PC-3 (cell line): ENCODE results near the gene NPIPB4.
"Not testable (repeated sequence)": the region's sequence is repeated elsewhere in the genome, so short reads cannot be mapped to it uniquely, and the experiment has no call there.

Experiments
- EZH2 ChIP-seq: fragments of 300-600 bp; sonication (generic); IDR thresholded peaks from one replicate; pipeline ENCODE4 v1.6.1; 2017; ENCODE audit warnings: antibody characterized with exemption, mild to moderate bottlenecking, low read length; ENCODE audit not compliant: unreplicated experiment
- TF ChIP-seq, protein P1 (sequence below): fragments of 300-600 bp; sonication (generic); conservative IDR thresholded peaks from 2 replicates; pipeline ENCODE4 v1.5.1; 2017; ENCODE audit warnings: antibody characterized with exemption, low read depth, mild to moderate bottlenecking, low read length

DNA sequence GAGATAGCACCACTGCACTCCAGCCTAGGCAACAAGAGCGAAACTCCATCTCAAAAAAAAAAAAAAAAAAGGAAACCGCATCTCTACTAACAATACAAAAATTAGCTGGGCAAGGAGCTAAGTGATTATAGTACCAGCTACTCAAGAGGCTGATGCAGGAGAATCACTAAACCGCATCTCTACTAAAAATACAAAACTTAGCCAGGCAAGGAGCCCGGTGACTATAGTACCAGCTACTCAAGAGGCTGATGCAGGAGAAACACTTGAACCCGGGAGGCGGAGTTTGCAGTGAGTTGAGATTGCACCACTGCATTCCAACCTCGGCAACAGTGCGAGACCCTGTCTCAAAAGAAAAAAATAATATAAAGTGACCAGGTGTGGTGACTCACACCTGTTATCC, 27.6 kb downstream of the NPIPB4 start:
- TF ChIP-seq, protein P1, sequence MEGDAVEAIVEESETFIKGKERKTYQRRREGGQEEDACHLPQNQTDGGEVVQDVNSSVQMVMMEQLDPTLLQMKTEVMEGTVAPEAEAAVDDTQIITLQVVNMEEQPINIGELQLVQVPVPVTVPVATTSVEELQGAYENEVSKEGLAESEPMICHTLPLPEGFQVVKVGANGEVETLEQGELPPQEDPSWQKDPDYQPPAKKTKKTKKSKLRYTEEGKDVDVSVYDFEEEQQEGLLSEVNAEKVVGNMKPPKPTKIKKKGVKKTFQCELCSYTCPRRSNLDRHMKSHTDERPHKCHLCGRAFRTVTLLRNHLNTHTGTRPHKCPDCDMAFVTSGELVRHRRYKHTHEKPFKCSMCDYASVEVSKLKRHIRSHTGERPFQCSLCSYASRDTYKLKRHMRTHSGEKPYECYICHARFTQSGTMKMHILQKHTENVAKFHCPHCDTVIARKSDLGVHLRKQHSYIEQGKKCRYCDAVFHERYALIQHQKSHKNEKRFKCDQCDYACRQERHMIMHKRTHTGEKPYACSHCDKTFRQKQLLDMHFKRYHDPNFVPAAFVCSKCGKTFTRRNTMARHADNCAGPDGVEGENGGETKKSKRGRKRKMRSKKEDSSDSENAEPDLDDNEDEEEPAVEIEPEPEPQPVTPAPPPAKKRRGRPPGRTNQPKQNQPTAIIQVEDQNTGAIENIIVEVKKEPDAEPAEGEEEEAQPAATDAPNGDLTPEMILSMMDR, result not testable (repeated sequence)
- TF ChIP-seq EZH2, result not testable (repeated sequence)
